ENCODE measurements around the gene CDC25B. TPM values are rescaled to one million over a fixed set of nuclear protein-coding genes. Genes with fewer than 3 reads are reported as not detected.

The CDC25B gene
- polyA plus RNA-seq, 2 of the 4 experiments (the other 2 are of a cell fraction): 136 to 150 TPM

DNA sequence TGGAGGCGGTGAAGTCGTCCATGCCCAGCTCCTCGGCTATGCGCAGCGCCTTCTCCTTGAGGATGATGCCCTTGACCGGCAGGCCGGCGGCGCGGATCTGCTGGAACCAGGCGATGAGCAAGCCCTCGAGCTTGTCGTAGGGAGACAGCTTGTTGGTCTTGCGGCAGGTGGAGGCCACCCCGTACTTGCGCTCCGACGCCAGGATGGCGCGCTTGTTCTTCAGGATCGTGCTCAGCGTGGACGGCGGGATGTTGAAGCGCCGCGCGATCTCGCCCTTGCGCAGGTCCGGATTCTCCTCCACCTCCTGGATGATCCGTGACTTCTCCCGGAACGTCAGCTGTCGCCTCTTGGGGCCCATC lies 10.0 kb upstream of the CDC25B start:
- CTCF ChIA-PET: interaction anchor here (0.6 to 56.5 kb wide), 21 partner anchors 9 to 286 kb away, joined by 3 to 1634 read pairs (median 6); partner anchors contain the start of genes ADISSP, CDC25B and HSPA12B
- Histone ChIP-seq H3K27ac (peak overlapping the region; percentile 88 to 96), H3K4me2 (peak overlapping the region; percentile 97), H3K9me3 (no peaks in the 10 kb centered on the region), H3K4me3 (peak overlapping the region; percentile 86), H3K4me1 (peaks cover 43% of the 10 kb centered on the region)
- POLR2A ChIA-PET: interaction anchor here (0.6 to 3.0 kb wide), 10 partner anchors 9 to 299 kb away, joined by 3 to 40 read pairs (median 5); partner anchors contain the start of genes ADISSP and AP5S1
- DNase-seq (ENCODE audit: low read depth in 1 of 2, low spot score in 1 of 2) (peak in 1 of 2 experiments; percentile 80), FAIRE-seq (peak; percentile 87), ATAC-seq (peak; percentile 24 to 52)
- WGBS (ENCODE audit: missing lambda C conversion rate): 1% methylated on average over 28 of the region's 35 CpGs
- TF ChIP-seq, protein P1, sequence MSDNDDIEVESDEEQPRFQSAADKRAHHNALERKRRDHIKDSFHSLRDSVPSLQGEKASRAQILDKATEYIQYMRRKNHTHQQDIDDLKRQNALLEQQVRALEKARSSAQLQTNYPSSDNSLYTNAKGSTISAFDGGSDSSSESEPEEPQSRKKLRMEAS (IDR thresholded peaks at IDR 0.05): peak; percentile 93
- TF ChIP-seq REST (IDR thresholded peaks at IDR 0.05) (no peak), ELK1 (IDR thresholded peaks at IDR 0.05; ENCODE audit: low read depth, low read length) (no peak), HEYL (CRISPR knock-in tag; IDR thresholded peaks at IDR 0.05) (no peak), MYC (IDR thresholded peaks at IDR 0.05; ENCODE audit: borderline replicate concordance, low read length) (no peak), ZNF302 (CRISPR knock-in tag; IDR thresholded peaks at IDR 0.05) (no peak), ESRRA (IDR thresholded peaks at IDR 0.05; ENCODE audit: borderline replicate concordance, low read length) (0 out of 2 replicates have a peak, but pooled peaks have one; percentile 14), NFE2L2 (conservative IDR thresholded peaks at IDR 0.05; ENCODE audit: low read length) (no peak), KDM5A (IDR thresholded peaks at IDR 0.05) (no peak), FOSL2 (IDR thresholded peaks at IDR 0.05) (no peak), FOSL2 (CRISPR knock-in tag; IDR thresholded peaks at IDR 0.05) (no peak), ZSCAN20 (CRISPR knock-in tag; IDR thresholded peaks at IDR 0.05) (no peak), RARB (CRISPR knock-in tag; IDR thresholded peaks at IDR 0.05) (no peak), FOXS1 (CRISPR knock-in tag; IDR thresholded peaks at IDR 0.05) (no peak), RNF2 (IDR thresholded peaks at IDR 0.05; ENCODE audit: borderline replicate concordance, low read depth) (peak; percentile 66; the same call in 1 of the 2 replicates), CHD2 (IDR thresholded peaks at IDR 0.05; ENCODE audit: low read length, partially characterized antibody) (no peak), PBX3 (IDR thresholded peaks at IDR 0.05) (no peak), POLR2A (IDR thresholded peaks at IDR 0.05; ENCODE audit: low read length) (no peak), EP300 (IDR thresholded peaks at IDR 0.05) (no peak), JUNB (IDR thresholded peaks at IDR 0.05) (no peak), FOSB (CRISPR knock-in tag; IDR thresholded peaks at IDR 0.05) (no peak), HOXB13 (CRISPR knock-in tag; IDR thresholded peaks at IDR 0.05; ENCODE audit: low read depth) (no peak), GATA3 (IDR thresholded peaks at IDR 0.05; ENCODE audit: borderline replicate concordance) (no peak), HMGXB4 (CRISPR knock-in tag; IDR thresholded peaks at IDR 0.05; ENCODE audit: borderline replicate concordance) (no peak), E2F6 (IDR thresholded peaks at IDR 0.05; ENCODE audit: borderline replicate concordance, low read depth) (peak; percentile 90)
- TF ChIP-seq, protein P2, sequence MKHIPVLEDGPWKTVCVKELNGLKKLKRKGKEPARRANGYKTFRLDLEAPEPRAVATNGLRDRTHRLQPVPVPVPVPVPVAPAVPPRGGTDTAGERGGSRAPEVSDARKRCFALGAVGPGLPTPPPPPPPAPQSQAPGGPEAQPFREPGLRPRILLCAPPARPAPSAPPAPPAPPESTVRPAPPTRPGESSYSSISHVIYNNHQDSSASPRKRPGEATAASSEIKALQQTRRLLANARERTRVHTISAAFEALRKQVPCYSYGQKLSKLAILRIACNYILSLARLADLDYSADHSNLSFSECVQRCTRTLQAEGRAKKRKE (CRISPR knock-in tag; IDR thresholded peaks at IDR 0.05; ENCODE audit: low read depth): 0 out of 2 replicates have a peak, but pooled peaks have one; percentile 37
- TF ChIP-seq, protein P3, sequence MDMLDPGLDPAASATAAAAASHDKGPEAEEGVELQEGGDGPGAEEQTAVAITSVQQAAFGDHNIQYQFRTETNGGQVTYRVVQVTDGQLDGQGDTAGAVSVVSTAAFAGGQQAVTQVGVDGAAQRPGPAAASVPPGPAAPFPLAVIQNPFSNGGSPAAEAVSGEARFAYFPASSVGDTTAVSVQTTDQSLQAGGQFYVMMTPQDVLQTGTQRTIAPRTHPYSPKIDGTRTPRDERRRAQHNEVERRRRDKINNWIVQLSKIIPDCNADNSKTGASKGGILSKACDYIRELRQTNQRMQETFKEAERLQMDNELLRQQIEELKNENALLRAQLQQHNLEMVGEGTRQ (IDR thresholded peaks at IDR 0.05): no peak
